Hepatocyte (in vitro differentiated cells): ENCODE data around the gene RGS3.

Source experiments
- CTCF ChIP-seq: fragments of 200-600 bp; sonication (generic); IDR thresholded peaks from 2 replicates; pipeline ENCODE4 v1.5.1; 2016; ENCODE audit warnings: antibody characterized with exemption, mild to moderate bottlenecking; ENCODE audit not compliant: poor library complexity
- EZH2 ChIP-seq: fragments of 200-600 bp; sonication (generic); IDR thresholded peaks from 2 replicates; pipeline ENCODE4 v1.6.1; 2016; ENCODE audit warnings: antibody characterized with exemption, mild to moderate bottlenecking, borderline replicate concordance
- EZH2phosphoT487 ChIP-seq: fragments of 200-600 bp; sonication (generic); IDR thresholded peaks from one replicate; pipeline ENCODE4 v1.6.1; 2018; ENCODE audit warnings: antibody characterized with exemption, mild to moderate bottlenecking, low read depth, moderate library complexity; ENCODE audit not compliant: unreplicated experiment, severe bottlenecking

GRCh38 chr9:113479174-113479621, 15.7 kb downstream of the RGS3 start:
- no peak for TF ChIP-seq CTCF
- no peak for TF ChIP-seq EZH2
- TF ChIP-seq EZH2phosphoT487 = no peak
